Right cardiac atrium (tissue), 5 donors: ENCODE measurements around the gene RAPGEF5. TPM values are rescaled to one million over a fixed set of nuclear protein-coding genes. Genes with fewer than 3 reads are reported as not detected.

Experiments used
- ATAC-seq, 2 donors: fragments of 200-7000 bp; cut with Tn5 transposase; one replicate each; pipeline versions ENCODE4 v1.8.0 to v1.9.1; 2020; ENCODE audit warnings: moderate library complexity in 2 of 2, mild to moderate bottlenecking in 1 of 2
- DNase-seq, 3 donors: peaks; one replicate each; pipeline ENCODE4 v3.0.0-alpha.2; 2020
- H3K27ac ChIP-seq: one replicate; pipeline ENCODE4 v1.5.1; 2013; ENCODE audit warnings: mild to moderate bottlenecking, low read length, control low read depth, moderate library complexity
- H3K27me3 ChIP-seq: one replicate; pipeline ENCODE4 v1.6.1; 2013; ENCODE audit not compliant: control insufficient read depth, insufficient read depth
- H3K4me1 ChIP-seq: one replicate; pipeline ENCODE4 v1.6.1; 2013; ENCODE audit warnings: low read length; ENCODE audit not compliant: control insufficient read depth, insufficient read depth
- H3K4me3 ChIP-seq: one replicate; pipeline ENCODE4 v1.5.1; 2013; ENCODE audit warnings: low read length, control low read depth
- H3K9me3 ChIP-seq: one replicate; pipeline ENCODE4 v1.6.1; 2013; ENCODE audit warnings: low read length; ENCODE audit not compliant: control insufficient read depth
- WGBS: extraction: QIAGEN DNeasy Blood & Tissue Kit; methylation state at CpG from one replicate; pipeline ENCODE4 v1.1.7; 2013; 5-methylcytosine and 5-hydroxymethylcytosine counted together
- intact Hi-C, 4 donors: fragments of 100-400 bp; cut with DNase I; formaldehyde crosslinking; loops; one replicate each; pipeline versions ENCODE4 v1.11.0 to v1.14.0; 2022 to 2023
- polyA plus RNA-seq: library from polyadenylated mRNA; stranded (reverse); fragments of 200-250 nt; gene quantifications from one replicate; pipeline ENCODE4 v1.2.3, GENCODE V29; 2013
- total RNA-seq, 4 donors: library from RNA; stranded (reverse); fragmentation: NEBNext Ultra II Directional; extraction: Animal tissue kit (Norgen Biotek cat#: 25700); gene quantifications; one replicate each; pipeline ENCODE4 v1.2.1, GENCODE V29; 2021
- donor health status: healthy with polysubstance abuse.
- donor health status: DM: no; HTN: yes; CAD: no.
- donor health status: DM: no; HTN: no; CAD: no.
- donor health status: DM: no; HTN: yes; CAD: no; lungs with severe emphysema.
- donor health status: DM: yes; HTN: yes; CAD: no.

Gene RAPGEF5
- total and polyA plus RNA-seq, 5 donors, result 8.7 to 30.8 (median 27.2) TPM

GRCh38 chr7:22256541-22257096 lies 100.3 kb downstream of the RAPGEF5 start:
- Histone ChIP-seq H3K9me3 (no peaks in the 10 kb centered on the region), H3K27me3 (no peaks in the 10 kb centered on the region), H3K4me1 (peaks cover 3% of the 10 kb centered on the region), H3K4me3 (no peak overlapping the region), H3K27ac (no peak overlapping the region)
- DNase-seq, result no peak
- peak; percentile 41 to 61 for ATAC-seq
- 41% methylated on average over 2 of the region's 2 CpGs for WGBS
- intact Hi-C loops, result loop anchor here in 2 of 4 donors (10.0 kb wide), 2 partner anchors 102 to 152 kb away; no protein-coding TSS in a partner anchor

GRCh38 chr7:22255834-22256233 lies 101.1 kb downstream of the RAPGEF5 start:
- Histone ChIP-seq H3K27ac (no peak overlapping the region), H3K27me3 (no peaks in the 10 kb centered on the region), H3K9me3 (no peaks in the 10 kb centered on the region), H3K4me1 (peaks cover 3% of the 10 kb centered on the region), H3K4me3 (no peak overlapping the region)
- intact Hi-C loops, result loop anchor here in 2 of 4 donors (10.0 kb wide), 2 partner anchors 101 to 151 kb away; no protein-coding TSS in a partner anchor
- ATAC-seq, result peak in 1 of 2 donors; percentile 61
- DNase-seq, result no peak
- WGBS, result 82% methylated on average over 1 of the region's 1 CpG

- Histone ChIP-seq H3K4me3 (no peak overlapping the region), H3K27me3 (no peaks in the 10 kb centered on the region), H3K27ac (no peak overlapping the region), H3K9me3 (no peaks in the 10 kb centered on the region), H3K4me1 (peaks cover 3% of the 10 kb centered on the region)
- intact Hi-C loops, result loop anchor here in 2 of 4 donors (10.0 kb wide), 2 partner anchors 101 to 151 kb away; no protein-coding TSS in a partner anchor
- 98% methylated on average over 1 of the region's 1 CpG for WGBS
- ATAC-seq, result no peak
- DNase-seq, result no peak
Measured at GRCh38 chr7:22255342-22255741, 101.6 kb downstream of the RAPGEF5 start.

GRCh38 chr7:22252936-22253536 lies 103.9 kb downstream of the RAPGEF5 start:
- Histone ChIP-seq H3K4me1 (peaks cover 3% of the 10 kb centered on the region), H3K27me3 (no peaks in the 10 kb centered on the region), H3K4me3 (no peak overlapping the region), H3K27ac (no peak overlapping the region), H3K9me3 (no peaks in the 10 kb centered on the region)
- intact Hi-C loops, result loop anchor here in 2 of 4 donors (5.0 to 10.0 kb wide), 3 partner anchors 98 to 148 kb away; no protein-coding TSS in a partner anchor
- 49% methylated on average over 7 of the region's 7 CpGs for WGBS
- no peak for ATAC-seq
- no peak for DNase-seq

- 95% methylated on average over 2 of the region's 2 CpGs for WGBS
- DNase-seq, result no peak
- no peaks in the 10 kb centered on the region for H3K27me3 ChIP-seq
- H3K4me1 ChIP-seq, result peaks cover 3% of the 10 kb centered on the region
- no peak for ATAC-seq
- intact Hi-C loops, result loop anchor here in 2 of 4 donors (5.0 to 10.0 kb wide), 3 partner anchors 97 to 147 kb away; no protein-coding TSS in a partner anchor
- H3K4me3 ChIP-seq, result no peak overlapping the region
- no peaks in the 10 kb centered on the region for H3K9me3 ChIP-seq
- H3K27ac ChIP-seq, result no peak overlapping the region
Measured at GRCh38 chr7:22252016-22252415, 104.9 kb downstream of the RAPGEF5 start.

- Histone ChIP-seq H3K27ac (no peak overlapping the region), H3K27me3 (no peaks in the 10 kb centered on the region), H3K9me3 (no peaks in the 10 kb centered on the region), H3K4me1 (peaks cover 3% of the 10 kb centered on the region), H3K4me3 (no peak overlapping the region)
- intact Hi-C loops, result loop anchor here in 2 of 4 donors (5.0 to 10.0 kb wide), 3 partner anchors 96 to 146 kb away; no protein-coding TSS in a partner anchor
- DNase-seq (no peak), ATAC-seq (no peak)
- WGBS, result 90% methylated on average over 2 of the region's 2 CpGs
Measured at GRCh38 chr7:22251281-22251680, 105.7 kb downstream of the RAPGEF5 start.

GRCh38 chr7:22250390-22250789 lies 106.6 kb downstream of the RAPGEF5 start:
- intact Hi-C loops, result loop anchor here in 2 of 4 donors (5.0 to 10.0 kb wide), 3 partner anchors 96 to 146 kb away; no protein-coding TSS in a partner anchor
- H3K4me1 ChIP-seq, result peaks cover 3% of the 10 kb centered on the region
- H3K27me3 ChIP-seq, result no peaks in the 10 kb centered on the region
- WGBS, result 70% methylated on average over 4 of the region's 4 CpGs
- ATAC-seq (no peak), DNase-seq (no peak)
- no peaks in the 10 kb centered on the region for H3K9me3 ChIP-seq
- H3K27ac ChIP-seq, result no peak overlapping the region
- no peak overlapping the region for H3K4me3 ChIP-seq

- H3K4me3 ChIP-seq, result no peak overlapping the region
- no peak for DNase-seq
- ATAC-seq, result peak in 1 of 2 donors; percentile 43
- peaks cover 3% of the 10 kb centered on the region for H3K4me1 ChIP-seq
- no peaks in the 10 kb centered on the region for H3K9me3 ChIP-seq
- H3K27ac ChIP-seq, result no peak overlapping the region
- H3K27me3 ChIP-seq, result no peaks in the 10 kb centered on the region
- WGBS, result 78% methylated on average over 7 of the region's 7 CpGs
- intact Hi-C loops, result no loop called here
Measured at GRCh38 chr7:22248111-22248809, 108.7 kb downstream of the RAPGEF5 start.

- H3K27ac ChIP-seq, result no peak overlapping the region
- H3K9me3 ChIP-seq, result no peaks in the 10 kb centered on the region
- WGBS, result 85% methylated on average over 2 of the region's 2 CpGs
- H3K4me1 ChIP-seq, result no peaks in the 10 kb centered on the region
- no peaks in the 10 kb centered on the region for H3K27me3 ChIP-seq
- no peak for DNase-seq
- intact Hi-C loops, result no loop called here
- no peak overlapping the region for H3K4me3 ChIP-seq
- no peak for ATAC-seq
Measured at GRCh38 chr7:22241805-22242390, 115.1 kb downstream of the RAPGEF5 start.

GRCh38 chr7:22240904-22241571 lies 115.9 kb downstream of the RAPGEF5 start:
- no peak overlapping the region for H3K27ac ChIP-seq
- ATAC-seq (no peak), DNase-seq (no peak)
- intact Hi-C loops, result no loop called here
- no peak overlapping the region for H3K4me3 ChIP-seq
- H3K4me1 ChIP-seq, result no peaks in the 10 kb centered on the region
- no peaks in the 10 kb centered on the region for H3K27me3 ChIP-seq
- H3K9me3 ChIP-seq, result no peaks in the 10 kb centered on the region
